ENCODE data around the gene TEN1. TPM values are rescaled to one million over a fixed set of nuclear protein-coding genes. Genes with fewer than 3 reads are reported as not detected.

The TEN1 gene
- total RNA-seq, 4 donors from 2014 or later, result 4.6 to 11.3 (median 10.7) TPM

DNA sequence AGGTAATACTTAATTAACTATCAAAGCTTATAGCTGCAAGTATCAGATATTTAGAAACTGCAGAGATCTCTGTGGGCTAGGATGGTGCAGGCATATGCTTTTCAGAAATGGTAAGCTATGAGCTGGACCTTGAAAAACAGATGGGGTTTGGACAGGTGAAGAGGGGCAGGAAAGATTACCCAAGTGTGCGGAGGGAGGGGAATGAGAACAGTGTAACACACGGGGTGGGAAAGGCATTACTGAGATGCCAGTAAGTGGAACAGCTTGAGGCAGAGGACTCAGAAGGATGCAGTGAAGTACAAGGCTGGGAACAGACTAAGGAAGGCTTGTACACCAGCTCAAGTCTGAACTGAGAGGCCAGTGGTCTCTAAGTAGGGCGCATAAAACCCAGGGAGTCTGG lies 70.2 kb downstream of the TEN1 start:
- intact Hi-C loops (cut with DNase I), result no loop called here
- H3K9me3 ChIP-seq, result no peaks in the 10 kb centered on the region
- peaks cover 72 to 100% (median 89%) of the 10 kb centered on the region in 4 donors for H3K36me3 ChIP-seq
- TF ChIP-seq, protein P1, sequence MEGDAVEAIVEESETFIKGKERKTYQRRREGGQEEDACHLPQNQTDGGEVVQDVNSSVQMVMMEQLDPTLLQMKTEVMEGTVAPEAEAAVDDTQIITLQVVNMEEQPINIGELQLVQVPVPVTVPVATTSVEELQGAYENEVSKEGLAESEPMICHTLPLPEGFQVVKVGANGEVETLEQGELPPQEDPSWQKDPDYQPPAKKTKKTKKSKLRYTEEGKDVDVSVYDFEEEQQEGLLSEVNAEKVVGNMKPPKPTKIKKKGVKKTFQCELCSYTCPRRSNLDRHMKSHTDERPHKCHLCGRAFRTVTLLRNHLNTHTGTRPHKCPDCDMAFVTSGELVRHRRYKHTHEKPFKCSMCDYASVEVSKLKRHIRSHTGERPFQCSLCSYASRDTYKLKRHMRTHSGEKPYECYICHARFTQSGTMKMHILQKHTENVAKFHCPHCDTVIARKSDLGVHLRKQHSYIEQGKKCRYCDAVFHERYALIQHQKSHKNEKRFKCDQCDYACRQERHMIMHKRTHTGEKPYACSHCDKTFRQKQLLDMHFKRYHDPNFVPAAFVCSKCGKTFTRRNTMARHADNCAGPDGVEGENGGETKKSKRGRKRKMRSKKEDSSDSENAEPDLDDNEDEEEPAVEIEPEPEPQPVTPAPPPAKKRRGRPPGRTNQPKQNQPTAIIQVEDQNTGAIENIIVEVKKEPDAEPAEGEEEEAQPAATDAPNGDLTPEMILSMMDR (IDR thresholded peaks at IDR 0.05), result no peak
- TF ChIP-seq EP300 (IDR thresholded peaks at IDR 0.05) (no peak), POLR2A (IDR thresholded peaks at IDR 0.05; ENCODE audit: low read depth) (no peak), POLR2AphosphoS5 (IDR thresholded peaks at IDR 0.05) (no peak)
- WGBS, result 76% methylated on average over 3 of the region's 3 CpGs
- H3K4me3 ChIP-seq, result no peak overlapping the region
- no peak for DNase-seq (ENCODE audit: extremely low spot score)
- H3K27me3 ChIP-seq, result no peaks in the 10 kb centered on the region
- H3K4me1 ChIP-seq, result no peaks in the 10 kb centered on the region
- H3K27ac ChIP-seq (replicated peaks in 1 of 4), result no peak overlapping the region

DNA sequence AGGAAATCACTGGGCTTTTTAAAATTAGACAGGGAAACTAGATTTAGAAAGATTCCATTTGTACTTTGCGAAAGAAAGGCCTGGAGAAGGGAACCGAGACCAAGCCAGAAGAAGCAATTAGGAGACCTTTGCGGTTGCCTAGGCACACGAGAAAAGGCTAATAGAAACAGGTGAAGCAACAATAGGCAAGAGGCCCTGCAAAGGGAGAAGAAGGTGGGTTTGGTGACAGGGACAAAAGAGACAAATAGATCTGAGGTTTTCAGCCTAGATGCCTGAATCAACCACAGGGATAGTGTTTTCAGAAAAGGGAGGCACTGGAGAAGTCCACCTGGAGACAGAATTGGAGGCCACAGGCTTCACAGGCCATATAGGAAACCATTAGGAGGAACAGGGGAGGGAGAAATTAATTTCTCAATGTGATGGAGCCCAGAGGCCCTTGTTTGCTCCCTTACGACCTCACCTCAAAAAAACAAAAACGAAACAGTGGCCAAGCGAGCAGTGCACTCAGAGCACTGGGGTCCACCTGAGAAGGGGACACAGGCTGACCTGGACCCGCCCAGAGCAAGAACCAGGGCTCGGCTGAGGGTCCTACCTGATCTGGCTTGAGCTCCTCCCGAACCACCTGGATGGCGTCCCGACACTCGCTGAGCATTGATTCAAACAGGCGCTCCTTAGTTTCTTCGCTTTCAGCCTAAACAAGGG lies 70.9 kb downstream of the TEN1 start:
- H3K4me3 ChIP-seq, result no peak overlapping the region
- no peak overlapping the region for H3K27ac ChIP-seq (replicated peaks in 1 of 4)
- intact Hi-C loops (cut with DNase I), result no loop called here
- H3K27me3 ChIP-seq, result no peaks in the 10 kb centered on the region
- TF ChIP-seq POLR2AphosphoS5 (IDR thresholded peaks at IDR 0.05) (no peak), EP300 (IDR thresholded peaks at IDR 0.05) (no peak), POLR2A (IDR thresholded peaks at IDR 0.05; ENCODE audit: low read depth) (no peak)
- TF ChIP-seq, protein P1 (IDR thresholded peaks at IDR 0.05), result no peak
- WGBS, result 87% methylated on average over 10 of the region's 15 CpGs
- no peak for DNase-seq (ENCODE audit: extremely low spot score)
- H3K36me3 ChIP-seq, result peaks cover 67 to 100% (median 89%) of the 10 kb centered on the region in 4 donors
- no peaks in the 10 kb centered on the region for H3K9me3 ChIP-seq
- H3K4me1 ChIP-seq, result no peaks in the 10 kb centered on the region

Other genes starting within 250 kb of the TEN1 start
- 10 to 100 TPM; 16.9 to 34.1 (median 24.4) TPM for gene GALK1, start 214.0 kb upstream of the TEN1 start, total RNA-seq
- 10 to 100 TPM; 18.0 to 23.7 (median 20.0) TPM for gene UNK, start 194.4 kb upstream of the TEN1 start, total RNA-seq
- 1 to 10 TPM; 5.9 to 10.0 (median 9.0) TPM for gene UNC13D, start 134.8 kb upstream of the TEN1 start, total RNA-seq
- gene WBP2, start 123.9 kb upstream of the TEN1 start, total RNA-seq, result 10 to 100 TPM; 48.2 to 95.8 (median 85.2) TPM
- 100 to 1,000 TPM in 1 of 4 donors, 10 to 100 TPM in 3; 67.8 to 147 (median 81.9) TPM for gene TRIM47, start 100.7 kb upstream of the TEN1 start, total RNA-seq
- gene TRIM65, start 82.3 kb upstream of the TEN1 start, total RNA-seq, result 10 to 100 TPM; 13.3 to 36.4 (median 27.4) TPM
- 10 to 100 TPM; 32.5 to 61.7 (median 44.1) TPM for gene MRPL38, start 74.4 kb upstream of the TEN1 start, total RNA-seq
- gene FBF1, start 38.2 kb upstream of the TEN1 start, total RNA-seq, result 10 to 100 TPM in 2 of 4 donors, 1 to 10 TPM in 2; 7.8 to 15.0 (median 10.4) TPM
- 10 to 100 TPM; 45.3 to 57.4 (median 48.9) TPM for gene ACOX1, start 74 bp upstream of the TEN1 start, total RNA-seq
- gene CDK3, start 21.6 kb downstream of the TEN1 start, total RNA-seq, result 1 to 10 TPM in 2 of 4 donors, under 1 TPM in 1, not detected in 1; 0.65 to 2.2 (median 1.2) TPM
- gene EVPL, start 48.1 kb downstream of the TEN1 start, total RNA-seq, result 1 to 10 TPM in 2 of 4 donors, under 1 TPM in 2; 0.19 to 2.1 (median 1.1) TPM
- 10 to 100 TPM; 41.9 to 56.9 (median 50.0) TPM for gene SRP68, start 93.3 kb downstream of the TEN1 start, total RNA-seq
- gene GALR2, start 95.5 kb downstream of the TEN1 start, total RNA-seq, result under 1 TPM in 1 of 4 donors, not detected in 3; 0.50 TPM
- gene ZACN, start 99.9 kb downstream of the TEN1 start, total RNA-seq, result under 1 TPM in 1 of 4 donors, not detected in 3; 0.13 TPM
- gene EXOC7, start 124.5 kb downstream of the TEN1 start, total RNA-seq, result 10 to 100 TPM; 65.2 to 94.4 (median 77.1) TPM
- under 1 TPM in 1 of 4 donors, not detected in 3; 0.32 TPM for gene FOXJ1, start 162.0 kb downstream of the TEN1 start, total RNA-seq

Measured in esophagus muscularis mucosa (tissue), 4 donors.